HG02571 (cell line): ENCODE measurements around the gene DOCK2.

Experiments used
- ATAC-seq: cut with Tn5 transposase; IDR thresholded peaks from one replicate; pipeline ENCODE4 v1.9.1; 2021; ENCODE audit warnings: mild to moderate bottlenecking, moderate library complexity; ENCODE audit not compliant: unreplicated experiment

Gene DOCK2

DNA sequence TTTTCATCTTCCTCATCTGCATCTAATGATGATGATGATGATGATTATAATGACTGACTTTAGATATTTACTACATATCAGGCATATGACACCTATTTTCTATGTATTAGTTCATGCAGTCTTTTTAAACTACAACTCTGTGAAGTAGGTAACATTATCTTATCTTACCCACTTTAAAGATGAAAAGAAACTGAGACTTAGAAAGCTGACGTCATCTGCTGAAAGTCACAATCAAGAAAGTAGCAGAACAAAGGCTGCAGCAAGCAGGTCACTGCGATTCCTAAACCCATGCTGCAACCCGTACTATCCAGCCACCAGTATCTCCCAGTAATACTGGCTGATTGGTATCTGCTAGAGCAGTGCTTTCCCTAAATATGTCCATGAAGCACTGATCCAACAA, 383.3 kb downstream of the DOCK2 start:
- no peak for ATAC-seq

- no peak for ATAC-seq
Observed at GRCh38 chr5:170021506-170021905, 384.4 kb downstream of the DOCK2 start.

- no peak for ATAC-seq
Observed at GRCh38 chr5:170025853-170026252, 388.8 kb downstream of the DOCK2 start.

DNA sequence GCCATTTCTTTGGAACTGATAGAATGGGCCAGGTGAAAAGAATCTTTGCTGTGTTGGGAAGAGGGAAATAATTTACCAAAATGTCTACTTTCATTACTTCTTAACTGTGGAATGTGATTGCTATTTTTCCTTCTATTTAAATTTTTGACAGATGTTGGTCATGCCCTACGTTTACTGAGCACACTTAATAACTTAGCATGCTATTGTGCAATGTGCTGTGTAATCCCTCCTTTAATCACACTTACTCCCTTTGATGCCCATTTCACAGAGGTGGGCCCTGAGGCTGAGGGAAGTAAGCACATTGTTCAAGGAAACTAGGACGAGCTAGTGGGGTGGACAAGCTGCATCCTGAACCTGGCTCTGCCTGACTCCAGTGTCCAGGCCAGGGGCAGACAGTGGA, 391.0 kb downstream of the DOCK2 start:
- ATAC-seq: no peak

DNA sequence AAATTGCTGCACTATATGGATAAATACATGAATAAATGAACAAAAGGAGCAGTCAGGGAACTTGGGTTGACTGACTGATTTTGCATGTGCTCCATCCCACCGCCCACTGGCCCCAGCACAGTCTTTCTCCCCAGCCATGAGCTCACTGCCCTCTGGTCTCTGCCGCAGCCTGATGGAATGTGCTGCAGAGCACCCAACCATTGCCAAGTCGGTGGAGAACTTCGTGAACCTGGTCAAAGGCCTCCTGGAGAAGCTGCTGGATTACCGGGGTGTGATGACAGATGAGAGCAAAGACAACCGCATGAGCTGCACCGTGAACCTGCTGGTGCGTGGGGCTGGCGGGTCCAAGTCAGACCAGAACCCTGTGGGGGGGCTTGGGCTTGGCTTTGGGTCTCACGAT, 397.2 kb downstream of the DOCK2 start:
- no peak for ATAC-seq

- no peak for ATAC-seq
Observed at GRCh38 chr5:170038241-170038640, 401.2 kb downstream of the DOCK2 start.

GRCh38 chr5:170039830-170040229, 402.8 kb downstream of the DOCK2 start:
- ATAC-seq: no peak

DNA sequence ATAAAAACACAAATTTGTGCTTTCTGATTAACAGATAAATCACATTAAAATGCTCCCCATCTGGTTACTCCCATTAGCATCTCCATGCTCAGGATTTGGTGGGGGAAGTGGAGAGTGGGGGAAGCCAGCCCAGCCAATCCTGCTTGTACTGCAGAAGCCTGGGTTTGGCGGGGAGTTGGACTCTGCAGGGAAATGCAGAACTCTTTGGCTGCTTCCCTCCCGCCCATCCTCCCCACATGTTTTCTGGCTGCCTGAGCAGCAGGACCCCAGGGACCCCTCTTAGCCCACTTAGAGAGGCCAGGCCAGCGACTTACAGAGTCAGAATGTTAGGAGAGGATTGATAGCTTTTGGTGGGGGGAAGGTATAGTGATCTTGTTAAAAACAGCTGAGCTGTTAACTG, 409.2 kb downstream of the DOCK2 start:
- ATAC-seq: no peak

DNA sequence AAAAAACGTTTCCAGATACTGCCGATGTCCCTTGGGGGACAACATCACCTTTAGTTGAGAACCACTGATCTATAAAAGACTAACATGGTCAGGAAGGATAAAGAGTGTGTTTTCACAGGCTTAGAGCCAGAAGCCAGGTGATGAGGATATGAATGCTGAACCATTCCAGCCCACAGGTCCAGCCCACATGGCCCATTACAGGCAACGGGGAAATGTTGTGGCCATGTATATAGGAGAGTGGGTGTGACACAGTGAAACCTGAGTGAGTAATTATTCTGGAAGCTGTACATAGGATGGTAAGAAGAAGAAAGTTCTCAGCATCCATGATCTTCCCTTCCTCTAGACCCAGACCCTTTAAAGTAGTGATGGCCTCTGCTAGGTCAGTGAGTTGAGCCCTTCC, 412.6 kb downstream of the DOCK2 start:
- ATAC-seq: no peak

DNA sequence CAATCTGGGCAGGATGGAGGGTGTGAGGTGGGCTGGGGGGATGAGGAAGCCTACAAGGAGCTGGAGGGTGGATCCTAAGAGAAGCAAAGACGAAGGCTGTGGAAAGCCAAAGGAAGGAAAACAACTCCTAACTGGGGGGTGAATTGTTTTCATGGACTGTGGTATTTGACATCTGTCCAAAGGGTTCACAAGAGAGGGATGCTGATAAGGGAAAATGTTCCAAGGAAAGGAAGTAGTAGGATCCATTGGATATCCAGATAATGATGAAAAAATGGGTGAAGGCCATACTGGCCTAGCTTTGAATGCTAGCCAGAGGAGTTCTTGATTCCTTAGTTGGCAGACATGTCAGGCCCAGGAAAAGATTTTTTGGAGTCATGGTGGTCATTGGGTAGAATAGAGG, 416.8 kb downstream of the DOCK2 start:
- no peak for ATAC-seq

GRCh38 chr5:170055606-170056005, 418.5 kb downstream of the DOCK2 start:
- ATAC-seq: no peak

GRCh38 chr5:170056561-170057267, 419.6 kb downstream of the DOCK2 start:
- ATAC-seq: no peak

DNA sequence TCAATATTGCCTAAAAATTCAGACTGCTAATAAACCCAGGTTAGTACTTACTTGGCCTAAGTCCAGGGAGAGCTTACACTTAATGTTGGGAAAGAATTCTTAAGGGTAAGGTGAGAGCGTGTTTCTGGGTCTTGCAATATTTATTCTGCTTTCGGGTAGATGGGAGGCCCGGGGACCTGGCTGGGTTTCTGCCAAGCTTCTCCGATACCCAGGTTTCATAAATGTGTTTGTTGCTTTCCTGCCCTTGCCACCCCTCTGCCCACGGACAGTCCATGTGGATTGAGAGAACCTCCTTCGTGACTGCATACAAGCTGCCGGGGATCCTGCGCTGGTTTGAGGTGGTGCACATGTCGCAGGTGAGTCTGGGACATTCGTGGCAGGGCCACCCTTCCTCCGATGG, 420.2 kb downstream of the DOCK2 start:
- ATAC-seq: no peak

DNA sequence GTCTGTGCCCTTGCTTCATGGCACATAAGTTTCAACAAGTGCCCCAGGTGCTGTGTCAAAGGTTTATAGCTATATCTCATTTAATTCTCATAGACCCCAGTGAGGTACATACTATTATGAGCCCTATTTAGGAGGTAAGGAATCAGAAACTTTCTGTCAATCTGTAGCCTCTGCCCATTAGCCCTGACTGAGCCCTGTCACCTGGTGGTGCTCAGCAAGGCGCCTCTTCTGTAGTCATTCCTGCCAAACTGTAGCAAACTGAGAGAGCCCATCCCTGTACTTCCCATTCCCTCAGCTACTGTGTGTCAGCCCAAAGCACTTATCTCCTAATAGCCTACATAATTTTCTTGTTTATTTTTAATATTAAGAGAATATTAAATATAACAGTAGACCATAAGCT, 422.1 kb downstream of the DOCK2 start:
- ATAC-seq: no peak

GRCh38 chr5:170067152-170067551, 430.1 kb downstream of the DOCK2 start:
- ATAC-seq: no peak

- no peak for ATAC-seq
Observed at GRCh38 chr5:170067574-170068170, 430.6 kb downstream of the DOCK2 start.

GRCh38 chr5:170069512-170069911, 432.4 kb downstream of the DOCK2 start:
- ATAC-seq: no peak

GRCh38 chr5:170070556-170071412, 433.7 kb downstream of the DOCK2 start:
- ATAC-seq: no peak

DNA sequence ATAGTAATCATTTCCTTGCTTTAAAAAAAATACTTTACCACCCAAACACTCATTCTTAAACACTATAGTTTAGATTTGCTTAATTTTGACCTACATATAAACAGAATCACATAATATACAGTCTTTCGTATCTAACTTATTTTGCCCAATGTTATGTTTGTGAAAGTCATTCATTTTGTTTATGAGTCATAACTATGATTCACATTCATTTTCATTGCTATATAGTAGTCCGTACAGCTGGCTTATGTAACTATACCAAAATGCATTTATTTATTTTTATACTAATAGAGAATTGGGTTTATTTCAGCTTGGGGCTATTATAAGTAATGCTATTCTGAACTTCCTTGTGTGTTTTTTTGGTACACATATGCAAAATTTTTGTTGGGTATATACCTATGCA, 434.7 kb downstream of the DOCK2 start:
- no peak for ATAC-seq

DNA sequence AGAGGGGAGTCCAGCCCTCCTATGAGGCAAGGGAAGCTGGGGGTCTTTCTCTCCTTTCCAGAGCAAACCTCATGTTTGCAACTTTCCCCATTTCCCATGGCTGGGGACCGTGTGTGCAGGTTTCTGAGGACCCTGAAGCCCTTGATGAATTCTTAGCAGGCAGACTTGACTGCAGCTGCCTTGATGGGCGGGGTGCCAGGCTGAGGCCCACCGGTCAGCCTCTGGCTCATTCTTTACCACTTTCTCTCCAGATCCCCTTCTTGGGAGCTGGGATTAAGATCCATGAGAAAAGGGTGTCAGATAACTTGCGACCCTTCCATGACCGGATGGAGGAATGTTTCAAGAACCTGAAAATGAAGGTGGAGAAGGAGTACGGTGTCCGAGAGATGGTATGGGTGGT, 438.6 kb downstream of the DOCK2 start:
- no peak for ATAC-seq

DNA sequence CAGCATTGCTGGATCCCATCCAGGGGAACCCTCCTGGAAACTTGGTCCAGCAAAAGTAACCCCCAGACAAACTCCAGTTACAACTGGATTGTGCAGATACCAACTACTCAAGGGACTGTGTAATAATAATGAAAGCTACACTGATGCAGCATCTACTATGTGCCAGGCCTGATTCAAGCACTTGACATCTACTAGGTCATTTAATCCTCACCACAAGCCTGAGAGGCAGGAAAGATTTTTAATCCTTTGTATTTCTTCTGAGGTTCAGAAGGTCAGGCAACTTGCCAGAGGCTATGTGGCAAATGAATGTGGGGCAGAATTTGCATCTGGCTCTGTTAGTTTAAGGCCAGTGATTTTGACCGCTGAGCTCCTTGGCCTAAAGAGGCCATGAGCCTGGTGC, 439.1 kb downstream of the DOCK2 start:
- no peak for ATAC-seq

DNA sequence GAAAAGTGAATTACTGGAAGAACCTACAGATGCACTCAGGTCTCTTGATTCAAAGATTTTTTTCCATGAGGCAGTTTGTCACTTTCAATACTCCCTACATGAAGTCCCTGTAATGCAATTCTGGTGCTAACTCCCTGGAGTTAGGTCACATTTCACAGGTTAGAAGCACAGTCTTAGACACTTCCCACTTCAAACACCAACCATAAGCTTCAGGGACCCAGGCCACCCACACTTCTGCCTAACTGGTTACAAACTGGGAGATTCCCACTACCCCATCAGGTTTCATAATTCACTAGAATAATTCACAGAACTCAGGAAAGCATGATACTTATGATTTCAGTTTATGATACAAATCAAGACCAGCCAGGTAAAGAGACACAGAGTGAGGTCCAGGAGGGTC, 439.7 kb downstream of the DOCK2 start:
- ATAC-seq: no peak
